GM21390 (cell line): ENCODE data around the gene CDKAL1.

Source experiments
- ATAC-seq: cut with Tn5 transposase; IDR thresholded peaks from one replicate; pipeline ENCODE4 v1.9.1; 2021; ENCODE audit not compliant: unreplicated experiment

The CDKAL1 gene

DNA sequence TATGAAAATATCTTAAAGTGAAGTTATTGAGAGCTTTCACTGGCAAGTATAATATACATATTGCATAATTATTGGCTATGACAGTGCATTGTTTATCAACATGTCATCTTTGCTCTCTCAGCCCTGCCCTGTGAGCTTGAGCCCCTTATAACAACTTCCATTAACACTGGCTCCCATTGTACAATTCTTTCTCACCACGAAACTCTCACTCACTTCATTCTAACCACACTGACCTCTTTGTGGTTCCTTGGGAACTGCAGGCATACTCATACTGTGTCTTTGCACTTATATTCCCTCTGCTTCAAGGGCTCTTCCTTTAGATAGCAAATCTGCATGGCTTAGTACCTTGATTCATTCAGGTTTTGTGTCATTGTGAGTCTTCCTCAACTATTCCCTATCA lies 411.8 kb downstream of the CDKAL1 start:
- ATAC-seq, result peak; percentile 92

DNA sequence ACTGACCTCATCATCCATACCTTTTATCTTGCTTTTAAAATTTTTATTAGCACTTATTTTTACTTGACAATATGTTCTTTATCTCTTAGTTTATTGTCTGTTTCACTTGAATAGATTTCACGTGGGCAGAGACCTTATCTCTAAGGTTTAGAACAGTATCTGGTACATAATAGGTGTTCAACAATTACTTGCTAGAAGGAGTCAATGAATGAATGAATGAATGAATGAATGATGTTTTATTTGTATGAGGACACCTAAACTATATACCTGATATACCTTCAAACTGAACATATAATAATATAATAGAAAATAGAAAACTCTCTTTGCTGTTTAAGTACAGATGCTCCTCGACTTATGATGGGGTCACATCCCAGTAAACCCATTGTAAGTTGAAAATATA lies 412.6 kb downstream of the CDKAL1 start:
- ATAC-seq, result no peak

- ATAC-seq, result no peak
These were observed 413.7 kb downstream of the CDKAL1 start for GRCh38 chr6:20947977-20948376.

GRCh38 chr6:20948556-20948955 lies 414.3 kb downstream of the CDKAL1 start:
- no peak for ATAC-seq

GRCh38 chr6:20949138-20949537 lies 414.9 kb downstream of the CDKAL1 start:
- ATAC-seq, result no peak

- no peak for ATAC-seq
These were observed 418.6 kb downstream of the CDKAL1 start for GRCh38 chr6:20952699-20953474.

DNA sequence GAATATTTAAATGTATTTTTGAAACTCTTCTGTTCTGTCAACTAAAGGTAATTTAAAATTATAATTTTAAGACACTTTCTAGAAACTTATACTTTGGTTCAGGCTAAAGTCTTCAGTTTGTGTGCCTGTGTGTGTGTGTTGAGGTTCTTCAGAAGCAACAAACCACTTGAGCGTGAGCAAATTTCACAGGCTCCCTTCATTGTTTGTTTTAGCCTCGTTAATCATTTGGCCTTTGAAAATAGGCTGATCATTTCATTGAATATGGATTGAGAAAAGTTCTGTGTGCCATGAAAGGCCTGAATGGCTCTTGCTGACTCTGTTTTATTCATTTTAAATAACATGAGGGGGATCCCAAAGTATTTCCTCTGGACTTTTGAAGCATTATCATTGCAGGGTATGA lies 420.1 kb downstream of the CDKAL1 start:
- ATAC-seq, result no peak

GRCh38 chr6:20955131-20955530 lies 420.9 kb downstream of the CDKAL1 start:
- ATAC-seq, result no peak

- no peak for ATAC-seq
These were observed 421.5 kb downstream of the CDKAL1 start for GRCh38 chr6:20955751-20956150.

- no peak for ATAC-seq
These were observed 425.8 kb downstream of the CDKAL1 start for GRCh38 chr6:20960067-20960466.

- no peak for ATAC-seq
These were observed 431.0 kb downstream of the CDKAL1 start for GRCh38 chr6:20965276-20965675.

DNA sequence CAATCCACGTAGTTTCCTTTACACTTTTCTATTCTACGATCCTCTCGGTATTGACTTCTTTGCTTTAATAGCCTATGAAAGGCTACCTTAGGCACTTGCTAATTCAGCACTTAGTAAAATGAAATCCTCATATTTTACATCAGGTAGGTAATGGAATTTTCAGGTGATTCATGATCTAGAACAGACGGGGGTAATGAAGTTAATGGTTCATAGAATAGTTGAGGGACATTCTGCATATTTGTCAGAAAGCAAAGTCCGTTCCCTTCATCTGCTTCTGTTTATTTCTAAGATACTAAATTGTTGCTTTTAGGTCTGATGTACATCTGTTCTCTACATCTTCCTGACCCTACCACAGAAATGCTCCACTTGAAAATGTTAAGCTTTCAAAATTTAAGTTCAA lies 431.7 kb downstream of the CDKAL1 start:
- ATAC-seq, result no peak

DNA sequence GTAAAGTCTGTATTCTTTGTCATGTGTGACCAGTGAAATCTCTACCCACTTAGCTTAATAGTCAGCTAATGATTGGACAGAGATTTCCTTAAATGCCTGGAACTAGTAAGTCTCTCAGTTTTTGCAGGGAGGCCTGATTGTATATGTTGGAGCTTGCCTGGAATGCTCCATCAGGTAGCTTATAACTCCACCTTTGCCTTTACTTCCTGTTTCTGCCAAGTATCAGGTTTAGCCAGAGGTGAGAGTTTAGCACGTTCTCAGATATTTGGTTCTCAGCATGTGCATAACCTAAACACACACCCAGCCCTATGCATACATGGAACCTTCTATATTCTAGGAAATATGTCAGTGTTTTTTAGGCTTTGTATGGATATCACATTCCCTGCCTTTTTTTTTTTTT lies 435.3 kb downstream of the CDKAL1 start:
- no peak for ATAC-seq

- no peak for ATAC-seq
These were observed 442.2 kb downstream of the CDKAL1 start for GRCh38 chr6:20976391-20976918.

DNA sequence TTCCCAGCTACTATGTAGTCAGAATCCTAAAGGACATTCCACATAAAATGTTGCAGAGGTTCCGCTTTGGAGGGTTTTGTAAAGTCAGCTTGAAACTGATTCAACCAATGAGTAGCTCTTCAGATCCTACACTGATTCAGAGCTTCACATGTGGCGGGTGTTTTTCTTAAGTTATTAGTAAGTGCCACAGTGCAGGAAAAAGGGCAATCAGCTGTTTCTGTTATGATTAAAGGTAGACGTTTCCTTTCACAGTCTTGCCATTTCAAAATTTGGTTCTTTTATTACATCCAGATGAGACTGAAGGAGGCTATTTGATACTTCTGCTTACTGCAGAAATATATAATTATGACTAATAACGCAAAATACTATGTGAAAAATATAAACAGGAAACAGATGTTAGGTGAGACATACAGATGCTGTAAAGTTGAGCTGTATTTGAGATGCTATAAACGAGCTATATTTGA lies 443.9 kb downstream of the CDKAL1 start:
- peak; percentile 89 for ATAC-seq

GRCh38 chr6:20979076-20979475 lies 444.8 kb downstream of the CDKAL1 start:
- no peak for ATAC-seq

DNA sequence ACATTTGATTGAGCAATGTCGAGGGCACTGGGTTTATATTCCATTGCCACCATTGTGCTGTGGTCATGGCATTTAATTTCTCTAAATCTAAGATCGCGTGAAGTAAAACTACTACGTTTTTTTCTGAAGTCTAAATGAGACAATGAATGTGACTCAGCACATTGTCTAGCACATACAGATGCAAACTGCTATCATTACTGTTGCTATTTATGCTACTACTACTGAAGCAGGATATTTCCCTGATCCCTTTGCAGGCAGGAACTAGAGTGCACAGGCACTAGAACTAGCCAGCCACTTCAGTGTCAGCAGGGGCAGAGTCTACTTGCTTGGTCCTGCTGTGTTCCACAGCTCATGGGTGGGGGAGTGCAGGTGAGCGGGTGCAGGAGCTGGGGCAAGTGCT lies 449.7 kb downstream of the CDKAL1 start:
- ATAC-seq, result no peak

DNA sequence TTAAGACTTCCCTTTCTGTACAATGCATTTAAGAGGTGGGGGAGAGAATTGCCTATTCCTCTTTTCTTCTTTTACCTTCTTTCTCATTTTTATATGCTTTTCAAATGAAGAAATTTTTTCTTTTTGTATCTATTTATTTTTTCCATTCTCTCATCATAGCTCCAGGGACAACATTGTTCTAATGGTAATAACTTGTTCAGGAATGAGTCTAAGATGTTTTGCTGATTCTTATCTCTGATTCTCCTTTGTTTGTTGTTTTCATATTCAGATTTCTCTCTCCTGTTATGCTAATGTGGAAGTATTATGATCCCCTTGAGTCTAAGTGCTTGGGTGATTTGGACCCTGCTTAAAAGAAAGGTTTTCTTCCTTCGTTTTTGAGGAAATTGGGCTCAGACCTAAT lies 451.6 kb downstream of the CDKAL1 start:
- no peak for ATAC-seq

DNA sequence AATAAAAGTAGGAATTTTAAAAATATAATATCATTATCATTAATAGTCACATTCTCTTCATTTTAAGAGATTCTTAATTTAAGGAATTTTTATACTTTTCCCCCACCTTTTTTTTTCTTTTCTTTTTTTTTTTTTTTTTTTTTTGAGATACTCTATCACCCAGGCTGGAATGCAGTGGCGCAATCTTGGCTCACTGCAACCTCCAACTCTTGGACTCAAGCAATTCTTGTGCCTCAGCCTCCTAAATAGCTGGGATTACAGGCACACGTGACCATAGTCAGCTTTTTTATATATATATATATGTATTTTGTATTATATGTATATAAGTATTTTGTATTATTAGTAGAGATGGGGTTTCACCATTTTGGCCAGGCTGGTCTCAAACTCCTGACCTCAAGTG lies 457.7 kb downstream of the CDKAL1 start:
- no peak for ATAC-seq

DNA sequence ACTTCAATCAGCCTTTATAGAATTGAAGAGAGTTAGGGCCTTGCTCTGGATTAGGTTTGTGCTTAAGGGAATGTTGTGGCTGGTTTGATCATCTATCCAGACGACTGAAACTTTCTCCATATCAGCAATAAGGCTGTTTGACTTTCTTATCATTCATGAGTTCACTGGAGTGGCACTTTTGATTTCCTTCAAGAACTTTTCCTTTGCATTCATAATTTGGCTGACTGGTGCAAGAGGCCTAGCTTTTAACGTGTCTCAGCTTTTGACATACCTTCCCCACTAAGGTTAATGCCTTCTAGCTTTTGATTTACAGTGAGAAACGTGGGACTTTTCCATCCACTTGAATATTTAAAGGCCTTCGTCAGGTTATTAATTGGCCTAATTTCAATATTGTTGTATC lies 461.8 kb downstream of the CDKAL1 start:
- no peak for ATAC-seq

DNA sequence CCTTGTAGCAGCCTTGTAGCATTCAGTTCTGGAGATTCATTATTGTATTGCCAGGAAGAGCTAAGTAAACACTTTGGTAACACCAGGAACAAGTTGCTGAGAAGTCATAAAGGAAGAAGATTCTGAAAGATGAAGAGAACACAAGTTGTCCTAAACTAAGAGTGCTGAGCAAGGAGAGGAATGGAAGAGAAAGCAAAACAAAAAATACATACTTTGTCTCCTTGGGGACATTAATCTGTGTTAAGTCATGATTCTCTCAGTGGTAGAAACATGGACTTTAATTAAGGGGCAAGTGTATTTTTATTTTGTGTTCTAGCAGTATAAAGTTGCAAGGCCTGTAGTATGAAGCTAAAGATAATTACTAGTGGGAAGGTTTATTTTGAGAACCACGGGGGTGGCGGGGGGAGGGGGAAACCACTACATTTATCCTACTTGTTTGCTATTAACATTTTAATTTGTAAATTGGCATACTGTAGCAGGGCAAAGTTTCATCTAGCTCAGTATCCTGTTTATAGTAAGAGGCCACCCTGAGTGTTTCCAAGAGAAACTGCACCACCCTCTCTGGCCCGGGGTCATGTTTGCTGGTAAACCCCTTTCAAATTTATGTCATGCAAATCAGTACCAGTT lies 463.0 kb downstream of the CDKAL1 start:
- no peak for ATAC-seq

DNA sequence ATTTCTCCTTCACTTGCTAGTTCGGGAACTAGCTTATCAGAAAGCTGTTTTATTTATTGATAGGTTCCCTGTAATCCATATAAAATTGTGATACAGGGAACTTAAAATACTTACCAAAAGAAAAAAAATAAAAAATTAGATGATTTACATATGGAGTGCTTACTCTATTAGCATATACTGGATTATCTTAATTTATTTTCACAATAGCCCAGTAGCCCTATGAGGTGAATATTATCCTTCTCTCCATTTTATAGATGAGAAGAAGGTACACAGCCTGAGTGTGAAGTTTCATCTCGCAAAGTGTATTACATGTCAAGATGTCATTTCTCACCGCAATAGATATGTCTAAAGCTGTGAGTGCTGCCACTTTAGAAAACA lies 463.5 kb downstream of the CDKAL1 start:
- ATAC-seq, result no peak
